GM12865 (cell line): Measurements from ENCODE around the gene BPIFB3.

ENCODE experiments used
- DNase-seq: peaks from one replicate; pipeline ENCODE4 v3.0.0; 2010; ENCODE audit warnings: low read depth
- H3K4me3 ChIP-seq: 2 replicates; pipeline ENCODE4 v1.5.1; 2011; ENCODE audit warnings: mild to moderate bottlenecking, low read depth, low read length, control low read depth
- TF ChIP-seq, protein P1 (sequence below): IDR thresholded peaks from 2 replicates; pipeline ENCODE4 v1.5.1; 2011; ENCODE audit warnings: low read length, control low read depth, low read depth, inconsistent platforms; ENCODE audit not compliant: insufficient read depth; ENCODE audit errors: missing control alignments

The BPIFB3 gene

DNA sequence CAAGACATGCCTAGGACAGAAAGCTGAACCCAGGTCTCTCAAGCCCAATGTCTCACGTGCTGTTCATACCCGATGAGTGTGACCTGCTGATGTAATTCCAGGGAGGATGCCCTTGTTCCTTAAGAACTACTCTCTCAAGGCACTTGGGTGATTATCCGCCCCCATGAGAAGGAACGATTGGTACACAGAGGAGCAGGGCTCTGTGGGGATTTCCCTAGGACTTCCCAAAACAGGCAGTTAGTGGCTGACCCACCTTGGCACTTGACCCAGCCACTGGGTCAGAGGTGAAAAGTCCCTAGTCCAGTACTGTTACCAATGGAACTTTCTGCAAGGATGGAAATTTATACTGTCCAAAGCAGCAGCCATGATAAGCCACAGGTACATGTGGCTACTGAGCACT, 31.4 kb upstream of the BPIFB3 start:
- TF ChIP-seq, protein P1, sequence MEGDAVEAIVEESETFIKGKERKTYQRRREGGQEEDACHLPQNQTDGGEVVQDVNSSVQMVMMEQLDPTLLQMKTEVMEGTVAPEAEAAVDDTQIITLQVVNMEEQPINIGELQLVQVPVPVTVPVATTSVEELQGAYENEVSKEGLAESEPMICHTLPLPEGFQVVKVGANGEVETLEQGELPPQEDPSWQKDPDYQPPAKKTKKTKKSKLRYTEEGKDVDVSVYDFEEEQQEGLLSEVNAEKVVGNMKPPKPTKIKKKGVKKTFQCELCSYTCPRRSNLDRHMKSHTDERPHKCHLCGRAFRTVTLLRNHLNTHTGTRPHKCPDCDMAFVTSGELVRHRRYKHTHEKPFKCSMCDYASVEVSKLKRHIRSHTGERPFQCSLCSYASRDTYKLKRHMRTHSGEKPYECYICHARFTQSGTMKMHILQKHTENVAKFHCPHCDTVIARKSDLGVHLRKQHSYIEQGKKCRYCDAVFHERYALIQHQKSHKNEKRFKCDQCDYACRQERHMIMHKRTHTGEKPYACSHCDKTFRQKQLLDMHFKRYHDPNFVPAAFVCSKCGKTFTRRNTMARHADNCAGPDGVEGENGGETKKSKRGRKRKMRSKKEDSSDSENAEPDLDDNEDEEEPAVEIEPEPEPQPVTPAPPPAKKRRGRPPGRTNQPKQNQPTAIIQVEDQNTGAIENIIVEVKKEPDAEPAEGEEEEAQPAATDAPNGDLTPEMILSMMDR: no peak
- no peak for DNase-seq
- no peak overlapping the region for H3K4me3 ChIP-seq

DNA sequence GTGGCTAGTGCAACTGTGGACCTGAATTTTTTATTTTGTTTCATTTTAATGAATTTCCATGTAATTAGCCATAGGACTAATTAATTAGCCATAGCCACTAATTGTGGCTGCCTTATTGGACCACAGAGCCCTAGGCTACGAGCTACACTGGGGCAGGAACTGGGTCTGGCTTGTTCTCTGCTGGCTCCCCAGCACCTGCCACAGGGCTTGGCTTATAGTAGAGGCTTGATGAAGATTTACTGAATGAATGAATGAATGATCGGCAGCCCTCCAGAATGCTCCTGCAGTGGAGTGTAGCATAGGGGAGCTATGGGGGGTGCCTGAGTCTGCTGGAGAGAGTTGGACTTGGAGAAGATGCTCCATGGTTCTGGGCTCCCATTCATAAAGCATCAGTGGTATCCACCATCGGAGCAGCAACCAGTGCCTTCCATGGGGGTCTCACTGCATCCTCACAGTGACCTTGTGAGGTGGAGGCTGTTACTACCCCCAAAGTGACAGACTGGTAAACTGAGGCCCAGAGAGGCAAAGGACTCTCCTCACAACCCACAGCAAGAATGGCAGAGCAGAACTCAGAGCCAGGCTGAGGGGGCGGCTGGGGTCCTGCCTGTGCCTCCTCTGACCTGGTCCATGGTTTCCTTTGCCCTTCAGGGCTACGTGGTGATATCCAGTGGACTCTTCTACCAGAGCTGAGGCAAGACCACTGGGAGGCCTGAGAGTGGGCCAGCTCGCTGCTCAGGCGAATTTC, 30.8 kb upstream of the BPIFB3 start:
- DNase-seq: no peak
- H3K4me3 ChIP-seq: no peak overlapping the region
- TF ChIP-seq, protein P1: no peak

DNA sequence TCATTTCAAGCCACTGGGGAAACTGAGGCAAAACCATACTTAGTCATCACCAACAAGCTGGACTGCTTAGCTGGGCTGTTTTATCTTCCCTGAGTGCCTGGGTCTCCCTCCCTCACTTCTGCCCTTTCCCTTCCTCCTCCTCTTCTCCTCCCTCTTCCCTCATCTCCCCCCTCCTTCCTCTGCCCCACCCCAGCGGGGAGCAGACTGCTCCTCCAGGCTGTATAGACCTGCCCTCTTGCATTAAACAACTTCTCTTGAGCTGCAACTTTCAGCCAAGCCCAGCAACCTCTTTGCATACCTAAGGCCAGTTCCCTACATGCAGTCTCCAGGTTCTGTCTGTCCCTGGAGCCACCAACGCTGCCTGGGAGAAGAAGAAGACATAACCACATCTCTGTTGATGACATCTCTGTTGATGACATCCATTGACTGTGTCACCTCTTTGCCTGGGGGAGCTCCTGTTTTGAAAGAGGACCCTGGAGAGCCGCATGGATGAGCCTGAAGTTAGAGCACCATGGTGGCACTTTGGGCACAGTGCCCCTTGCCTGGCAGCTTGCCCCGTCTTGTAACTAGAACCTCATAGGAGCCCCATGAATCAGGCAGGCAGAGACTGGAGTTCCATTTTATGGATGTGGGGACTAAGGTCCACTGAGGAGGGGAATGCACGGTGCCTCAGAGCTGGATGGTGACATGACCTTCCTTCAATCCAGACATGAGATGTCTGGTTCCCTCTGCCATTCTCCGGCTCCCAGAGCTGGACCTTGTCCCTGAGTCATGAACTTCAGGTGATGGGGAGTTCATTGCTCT, 30.1 kb upstream of the BPIFB3 start:
- DNase-seq: no peak
- TF ChIP-seq, protein P1: no peak
- H3K4me3 ChIP-seq: no peak overlapping the region

DNA sequence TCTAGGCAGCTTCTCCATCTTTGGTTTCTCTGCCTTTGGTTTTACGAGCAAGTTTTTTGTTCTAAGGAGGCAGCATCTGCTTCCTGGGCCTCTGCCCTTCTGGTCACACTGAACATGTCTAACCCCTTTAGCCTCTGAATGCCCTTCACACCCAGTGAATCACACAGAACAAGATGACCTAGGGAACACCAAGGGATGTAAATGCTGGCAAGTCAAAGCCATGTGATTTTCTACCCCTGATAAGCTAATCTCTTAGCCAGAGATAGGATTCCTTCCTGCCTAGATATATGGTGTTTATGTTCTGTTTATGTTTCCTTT, 29.5 kb upstream of the BPIFB3 start:
- TF ChIP-seq, protein P1: no peak
- no peak for DNase-seq

DNA sequence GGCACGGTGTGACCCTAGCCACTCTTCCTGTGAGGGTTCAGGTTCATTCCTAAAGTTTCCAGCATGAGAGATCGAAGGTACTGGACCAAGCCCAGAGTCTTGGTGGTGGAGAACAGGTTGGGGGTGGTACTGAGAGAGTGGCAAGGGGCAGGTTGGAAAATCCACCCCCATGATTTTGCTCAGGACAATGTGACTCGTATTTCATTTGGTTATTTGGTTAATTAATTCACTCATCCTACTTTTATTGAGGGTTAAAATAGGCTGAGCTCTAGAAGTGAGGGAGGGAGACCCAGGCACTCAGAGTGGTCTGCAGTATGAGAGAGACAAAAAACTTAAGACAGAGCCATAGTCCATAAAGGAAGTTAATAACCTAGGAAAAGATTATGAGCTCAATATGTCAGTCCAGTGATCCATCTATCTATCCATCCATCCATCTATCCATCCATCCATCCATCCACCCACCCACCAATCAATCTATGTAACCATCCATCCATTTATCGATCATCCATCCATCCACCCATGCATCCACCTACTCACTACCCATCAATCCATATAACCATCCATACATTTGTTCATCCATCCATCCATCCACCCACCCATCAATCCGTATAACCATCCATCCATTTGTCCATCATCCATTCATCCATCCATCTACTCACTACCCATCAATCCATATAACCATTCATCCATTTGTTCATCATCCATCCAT, 28.9 kb upstream of the BPIFB3 start:
- no peak overlapping the region for H3K4me3 ChIP-seq
- TF ChIP-seq, protein P1: no peak
- DNase-seq: no peak

More for the DNA sequence above, 29.5 kb upstream of the BPIFB3 start:
- H3K4me3 ChIP-seq: no peak overlapping the region

DNA sequence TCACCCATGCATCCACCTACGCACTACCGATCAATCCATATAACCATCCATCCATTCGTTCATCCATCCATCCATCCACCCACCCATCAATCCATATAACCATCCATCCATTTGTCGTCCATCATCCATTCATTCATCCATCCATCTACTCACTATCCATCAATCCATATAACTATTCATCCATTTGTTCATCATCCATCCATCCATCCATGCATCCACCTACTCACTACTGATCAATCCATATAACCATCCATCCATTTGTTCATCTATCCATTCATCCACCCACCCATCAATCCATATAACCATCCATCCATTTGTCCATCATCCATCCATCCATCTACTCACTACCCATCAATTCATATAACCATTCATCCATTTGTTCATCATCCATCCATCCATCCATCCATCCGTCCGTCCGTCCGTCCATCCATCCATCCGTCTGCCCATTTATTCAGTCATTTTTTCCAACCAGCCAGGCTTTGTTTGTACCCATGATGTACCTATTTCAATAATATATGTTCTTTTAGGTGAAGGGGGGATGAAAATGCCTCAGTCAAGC, 28.3 kb upstream of the BPIFB3 start:
- no peak overlapping the region for H3K4me3 ChIP-seq
- TF ChIP-seq, protein P1: no peak
- DNase-seq: no peak
